HG03469 (cell line): ENCODE data around the gene VSTM4.

Experiments used
- ATAC-seq: cut with Tn5 transposase; IDR thresholded peaks from one replicate; pipeline ENCODE4 v1.9.1; 2021; ENCODE audit warnings: mild to moderate bottlenecking, moderate library complexity, moderate number of reproducible peaks; ENCODE audit not compliant: unreplicated experiment

VSTM4 gene

GRCh38 chr10:49012603-49013002 lies 102.7 kb downstream of the VSTM4 start:
- no peak for ATAC-seq

GRCh38 chr10:49011756-49012155 lies 103.6 kb downstream of the VSTM4 start:
- ATAC-seq = no peak

DNA sequence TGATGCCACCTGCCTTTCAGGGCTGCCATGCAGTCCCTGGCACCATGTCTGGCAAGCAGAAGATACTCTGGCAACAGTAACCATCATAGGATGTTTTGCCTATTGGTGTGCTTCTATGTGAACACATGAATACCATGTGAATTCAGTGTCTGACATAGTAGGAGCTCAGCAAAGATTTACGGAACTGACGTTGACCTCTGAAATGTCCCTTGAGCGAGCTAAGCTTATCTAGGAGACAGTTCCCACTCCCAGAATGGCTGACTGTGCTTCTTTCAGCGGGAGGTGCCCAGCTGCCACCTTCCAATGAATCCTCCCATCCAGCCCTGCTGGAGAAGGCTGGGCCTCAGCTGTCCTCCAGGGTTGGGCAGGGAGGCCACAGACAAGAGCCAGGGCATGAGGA lies 104.5 kb downstream of the VSTM4 start:
- no peak for ATAC-seq

GRCh38 chr10:49010295-49010694 lies 105.0 kb downstream of the VSTM4 start:
- ATAC-seq = no peak

- no peak for ATAC-seq
Observed at GRCh38 chr10:49009199-49009979, 105.9 kb downstream of the VSTM4 start.

DNA sequence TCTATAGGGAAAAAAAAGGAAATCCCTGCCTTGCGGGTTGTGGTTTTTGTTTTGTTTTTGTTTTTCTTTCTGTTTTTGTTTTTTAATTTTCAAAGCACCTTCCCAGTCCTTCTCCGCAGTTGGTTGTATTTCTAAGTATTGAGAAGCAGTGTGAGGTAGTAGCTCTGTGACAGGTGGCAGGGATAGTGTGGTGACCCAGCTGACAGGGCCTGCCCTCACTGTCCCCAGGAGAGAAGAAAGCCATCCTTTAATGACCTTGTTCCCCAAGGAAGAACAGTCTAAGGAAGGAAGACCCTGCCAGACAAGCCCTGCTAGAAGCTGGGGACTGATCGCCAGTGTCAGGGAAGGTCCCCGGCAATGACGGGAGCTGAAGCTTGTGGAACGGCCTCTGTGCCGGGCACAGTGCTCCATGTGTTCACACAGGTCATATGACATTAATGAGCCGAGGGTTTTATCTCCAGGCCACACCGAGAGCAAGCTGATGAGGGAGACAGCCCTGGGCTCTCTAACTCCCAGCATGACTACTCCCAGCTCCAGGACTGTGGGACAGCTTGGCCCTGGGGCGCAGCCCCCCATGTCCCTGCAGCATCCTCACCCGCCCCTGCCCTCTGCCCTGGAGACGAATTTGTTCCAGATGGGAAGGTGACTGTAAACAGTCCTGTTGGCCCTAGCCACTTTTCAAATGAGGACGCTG lies 106.7 kb downstream of the VSTM4 start:
- ATAC-seq = no peak

DNA sequence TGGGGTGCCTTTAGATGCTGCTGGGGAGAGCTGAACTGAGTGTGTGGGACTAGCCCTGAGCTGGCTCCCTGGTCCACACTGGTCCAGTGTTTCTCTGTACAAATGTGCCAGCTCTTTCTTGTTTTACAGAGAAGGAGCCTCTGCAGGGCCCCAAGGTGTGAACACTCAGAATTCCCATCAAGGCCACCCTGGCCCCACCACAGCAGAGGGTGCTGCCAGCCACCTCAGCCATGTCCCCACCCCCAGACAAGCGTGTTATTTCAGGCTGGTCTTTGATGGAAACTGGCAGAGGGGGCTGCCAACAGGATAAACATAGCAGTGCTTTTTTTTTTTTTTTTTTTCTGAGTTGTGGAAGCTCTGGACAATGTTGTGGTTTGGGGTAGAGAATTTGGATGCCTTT lies 107.2 kb downstream of the VSTM4 start:
- no peak for ATAC-seq

GRCh38 chr10:49007129-49007528 lies 108.2 kb downstream of the VSTM4 start:
- no peak for ATAC-seq

- ATAC-seq = no peak
Observed at GRCh38 chr10:49005270-49005669, 110.1 kb downstream of the VSTM4 start.

- ATAC-seq = no peak
Observed at GRCh38 chr10:49001870-49002672, 113.3 kb downstream of the VSTM4 start.

GRCh38 chr10:49001402-49001801 lies 113.9 kb downstream of the VSTM4 start:
- ATAC-seq = no peak

DNA sequence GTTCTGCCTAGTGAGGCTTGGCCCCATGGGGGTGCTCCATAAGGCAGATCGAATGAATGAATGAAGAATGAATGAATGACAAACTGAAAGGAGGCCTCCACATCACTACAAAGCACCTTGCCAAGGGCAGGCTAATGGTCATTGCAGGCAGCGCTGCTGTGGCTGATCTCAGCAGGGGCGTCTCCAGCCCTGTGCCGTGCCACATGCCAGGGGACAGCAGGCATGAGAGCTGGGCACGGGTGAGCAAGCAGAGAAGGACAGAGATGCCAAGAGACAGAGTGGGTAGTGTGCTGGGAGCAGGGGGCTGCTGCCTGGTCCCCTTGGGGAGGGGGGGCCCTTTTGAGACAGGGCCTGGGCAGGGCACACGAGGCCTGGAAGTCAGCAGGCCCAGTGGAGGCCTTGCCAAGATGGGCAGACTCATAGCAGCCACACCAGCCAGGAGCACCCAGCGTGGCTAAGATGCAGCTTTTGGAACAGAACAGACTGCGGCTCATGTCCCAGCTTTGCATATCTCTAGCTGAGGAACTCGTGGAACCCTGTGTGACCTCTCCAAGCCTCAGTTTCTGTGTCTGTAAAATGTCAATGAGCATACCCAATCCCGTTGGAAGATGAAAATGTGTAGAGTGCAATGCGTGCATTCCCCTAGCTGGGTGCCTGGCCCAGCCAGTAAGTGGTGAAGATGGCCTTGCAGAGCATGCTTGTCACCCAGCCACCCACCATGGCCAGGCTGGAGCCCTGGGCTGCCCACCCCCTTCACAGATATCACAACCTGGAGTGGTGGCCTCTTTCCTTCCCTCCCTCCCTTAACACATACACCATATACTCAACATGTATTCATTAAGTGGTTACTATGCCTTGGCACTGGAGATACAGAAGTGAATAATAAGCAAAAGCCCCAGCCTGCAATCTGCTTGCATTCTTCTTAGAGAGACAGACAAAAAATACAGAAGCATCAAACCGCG lies 114.6 kb downstream of the VSTM4 start:
- ATAC-seq = no peak

DNA sequence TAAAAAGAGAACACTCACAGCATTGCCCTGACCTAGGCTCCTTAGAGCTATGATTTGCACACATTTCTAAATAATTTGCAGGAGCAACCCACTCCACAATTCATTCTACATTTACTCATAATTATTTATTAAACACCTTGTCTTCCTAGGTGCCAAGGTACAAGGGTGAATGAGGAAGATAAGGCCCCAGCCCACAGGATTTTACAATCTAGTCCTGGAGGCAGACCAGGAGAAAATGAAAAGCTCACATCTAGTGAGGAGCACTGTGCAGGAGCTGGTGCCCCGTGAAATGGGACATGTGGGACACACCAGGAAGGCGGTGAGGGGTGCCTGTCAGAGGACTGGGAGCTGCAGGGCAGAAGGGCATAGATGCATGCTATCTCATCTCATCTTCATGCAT lies 116.0 kb downstream of the VSTM4 start:
- no peak for ATAC-seq

DNA sequence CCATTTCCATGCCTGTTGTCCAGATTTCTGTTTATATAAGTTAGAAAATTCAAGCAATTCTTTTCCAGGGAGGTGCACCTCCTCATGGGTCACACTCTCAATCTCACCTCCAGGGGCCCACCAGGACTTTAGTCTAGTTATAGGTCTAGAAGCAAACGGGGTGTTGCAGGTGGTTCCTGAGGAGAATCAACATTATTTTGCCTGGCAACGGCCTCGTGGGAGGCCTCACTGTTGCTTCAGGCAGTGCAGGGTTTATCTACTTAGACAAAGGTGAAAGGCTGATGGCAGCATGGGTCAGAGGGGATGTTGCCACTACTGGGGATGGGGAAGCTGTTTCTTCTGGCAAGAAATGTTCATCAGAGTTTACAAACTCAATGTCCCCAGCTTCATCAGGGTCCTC lies 119.0 kb downstream of the VSTM4 start:
- no peak for ATAC-seq

GRCh38 chr10:48993627-48994026 lies 121.7 kb downstream of the VSTM4 start:
- no peak for ATAC-seq

DNA sequence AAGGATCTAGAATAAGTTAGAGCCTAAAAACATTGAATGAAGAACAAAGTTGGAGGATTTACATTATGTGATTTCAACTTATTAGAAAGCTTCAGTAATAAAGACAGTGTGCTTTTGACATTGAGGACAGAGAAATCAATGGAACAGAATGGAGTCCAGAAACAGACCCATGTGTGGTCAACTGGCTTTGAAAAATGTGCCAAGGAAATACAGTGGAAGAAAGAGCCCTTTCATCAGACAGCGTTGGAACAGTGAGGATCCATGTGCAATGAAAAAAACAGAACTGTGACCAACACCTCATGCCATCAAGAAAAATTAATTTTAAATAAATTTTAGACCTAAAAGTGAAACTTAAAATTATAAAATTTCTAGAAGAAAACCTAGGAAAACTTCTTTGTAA lies 125.1 kb downstream of the VSTM4 start:
- no peak for ATAC-seq

DNA sequence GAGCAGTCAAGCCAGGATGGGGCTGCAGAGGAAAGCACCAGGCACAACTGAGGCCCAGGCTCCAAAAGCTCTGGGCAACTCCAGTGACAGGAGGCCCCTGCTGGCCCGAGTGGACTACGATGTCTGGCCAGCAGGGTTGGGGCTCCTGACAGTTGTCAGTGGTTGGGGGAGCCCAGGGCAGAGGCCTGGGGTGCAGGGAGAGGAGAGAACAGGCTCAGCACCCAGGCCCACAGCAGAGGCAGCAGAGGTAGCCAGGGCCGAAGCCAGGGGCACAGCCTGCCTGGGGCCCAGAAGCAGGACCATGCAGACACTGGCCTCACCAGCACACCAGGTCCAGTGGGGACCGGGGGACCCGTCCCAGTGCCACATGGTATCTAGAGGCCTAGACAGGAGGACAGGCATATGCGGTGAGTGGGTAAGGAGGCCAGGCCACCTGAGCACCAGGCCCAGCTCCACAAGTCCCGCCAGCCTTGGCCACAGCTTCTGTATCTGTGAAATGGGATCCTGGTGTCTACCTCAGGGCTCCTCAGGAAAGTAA lies 129.6 kb downstream of the VSTM4 start:
- no peak for ATAC-seq

DNA sequence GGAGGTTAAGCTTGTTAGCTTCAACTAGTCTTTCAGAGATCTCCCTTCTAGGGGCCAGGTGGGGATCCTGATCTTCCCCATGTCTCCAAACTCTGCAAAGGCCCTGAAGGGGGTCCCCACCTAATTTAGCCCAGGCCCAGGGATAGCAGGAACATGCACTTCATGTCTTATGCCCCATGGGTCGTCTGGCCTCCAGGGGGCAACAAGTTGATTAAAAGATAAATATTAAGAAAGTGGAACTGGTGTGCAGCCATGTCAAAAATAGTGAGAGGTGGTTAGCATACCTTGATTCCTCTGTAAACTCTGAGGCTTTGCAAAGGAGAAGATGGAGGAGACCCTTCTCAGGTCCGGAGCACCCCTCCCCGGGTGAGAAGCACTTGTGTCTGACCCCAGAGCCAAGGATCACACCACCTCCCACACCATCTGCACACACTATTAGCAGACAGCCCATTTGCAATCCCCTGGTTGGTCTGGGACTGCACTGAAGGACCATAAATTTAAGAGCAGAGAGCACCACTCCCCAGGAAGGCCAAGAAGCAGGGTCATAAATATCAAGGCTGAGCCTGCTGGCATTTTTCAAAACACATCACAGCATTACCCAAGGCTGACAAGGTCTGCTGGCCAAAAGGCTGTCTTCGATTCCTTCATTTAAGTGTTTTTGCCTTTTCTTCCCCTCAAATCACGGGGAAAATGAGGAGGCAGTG lies 131.5 kb downstream of the VSTM4 start:
- ATAC-seq = no peak

DNA sequence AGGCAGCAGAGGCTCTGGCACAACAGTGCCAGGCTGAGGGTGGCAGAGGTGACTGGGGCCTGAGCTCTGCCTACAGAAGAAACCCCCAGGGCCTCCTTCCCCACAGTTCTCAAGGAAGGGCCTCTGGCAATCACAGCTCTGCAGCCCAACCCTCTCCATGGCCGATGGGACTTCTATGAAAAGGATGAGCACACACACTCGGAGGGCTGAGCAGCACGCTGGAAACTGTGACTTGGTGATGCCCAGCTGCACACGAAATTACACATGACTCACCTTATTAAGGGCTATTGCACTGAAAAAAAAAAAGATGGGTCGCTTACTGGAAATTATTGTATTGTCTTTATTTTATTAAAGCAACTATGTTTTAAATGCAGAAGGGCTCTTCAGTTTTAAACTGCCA lies 132.7 kb downstream of the VSTM4 start:
- no peak for ATAC-seq
